MM.1S (cell line): ENCODE results near the gene FREM1.

Source experiments
- DNase-seq: peaks from one replicate; pipeline ENCODE4 v3.0.0-alpha.2; 2015
- H2AFZ ChIP-seq: fragments of 300-600 bp; sonication (generic); 2 replicates; pipeline ENCODE4 v1.6.0; 2016; ENCODE audit warnings: antibody characterized with exemption, low read length
- H3F3A ChIP-seq: fragments of 300-600 bp; sonication (generic); 2 replicates; pipeline ENCODE4 v1.6.1; 2016; ENCODE audit warnings: mild to moderate bottlenecking, antibody characterized with exemption, low read length, moderate library complexity, mixed read lengths; ENCODE audit not compliant: insufficient read depth
- H3K27ac ChIP-seq: fragments of 300-600 bp; sonication (generic); 2 replicates; pipeline ENCODE4 v1.5.1; 2016; ENCODE audit warnings: mild to moderate bottlenecking, low read length
- H3K27me3 ChIP-seq: fragments of 300-600 bp; sonication (generic); replicated peaks from 2 replicates; pipeline ENCODE4 v1.6.0; 2016; ENCODE audit warnings: low read length; ENCODE audit not compliant: insufficient read depth
- H3K36me3 ChIP-seq: fragments of 300-600 bp; sonication (generic); replicated peaks from 2 replicates; pipeline ENCODE4 v1.6.1; 2016; ENCODE audit warnings: mild to moderate bottlenecking, low read length, mixed read lengths; ENCODE audit not compliant: insufficient read depth
- H3K4me1 ChIP-seq: fragments of 300-600 bp; sonication (generic); 2 replicates; pipeline ENCODE4 v1.6.1; 2016; ENCODE audit warnings: low read length, mixed read lengths
- H3K4me2 ChIP-seq: fragments of 300-600 bp; sonication (generic); 2 replicates; pipeline ENCODE4 v1.6.0; 2016; ENCODE audit warnings: low read depth, low read length
- H3K4me3 ChIP-seq: fragments of 300-600 bp; sonication (generic); 2 replicates; pipeline ENCODE4 v1.5.1; 2016; ENCODE audit warnings: low read length, mixed read lengths
- H3K79me2 ChIP-seq: fragments of 300-600 bp; sonication (generic); 2 replicates; pipeline ENCODE4 v1.6.1; 2016; ENCODE audit warnings: mixed run types, low read length, mixed read lengths
- H3K9ac ChIP-seq: fragments of 300-600 bp; sonication (generic); 2 replicates; pipeline ENCODE4 v1.6.1; 2016; ENCODE audit warnings: low read length, mixed read lengths
- H3K9me2 ChIP-seq: fragments of 300-600 bp; sonication (generic); replicated peaks from 2 replicates; pipeline ENCODE4 v1.6.1; 2016; ENCODE audit warnings: mild to moderate bottlenecking, low read length, mixed read lengths; ENCODE audit not compliant: insufficient read depth
- H3K9me3 ChIP-seq: fragments of 300-600 bp; sonication (generic); replicated peaks from 2 replicates; pipeline ENCODE4 v1.6.1; 2016; ENCODE audit warnings: mild to moderate bottlenecking, low read length, mixed read lengths; ENCODE audit not compliant: insufficient read depth
- H4K20me1 ChIP-seq: fragments of 300-600 bp; sonication (generic); 2 replicates; pipeline ENCODE4 v1.6.1; 2016; ENCODE audit warnings: mild to moderate bottlenecking, low read length, moderate library complexity, mixed read lengths; ENCODE audit not compliant: insufficient read depth
- EZH2 ChIP-seq: fragments of 300-600 bp; sonication (generic); optimal IDR thresholded peaks from 2 replicates; pipeline ENCODE3; 2017; ENCODE audit warnings: low read depth, mild to moderate bottlenecking, antibody characterized with exemption, low read length, mixed read lengths
- EZH2phosphoT487 ChIP-seq: fragments of 300-600 bp; sonication (generic); IDR thresholded peaks from 2 replicates; pipeline ENCODE4 v1.6.1; 2018; ENCODE audit warnings: antibody characterized with exemption, low read length
- TF ChIP-seq, protein P1 (sequence below): fragments of 300-600 bp; sonication (generic); IDR thresholded peaks from 2 replicates; pipeline ENCODE4 v1.5.1; 2016; ENCODE audit warnings: antibody characterized with exemption, low read length, mixed read lengths

FREM1 gene

DNA sequence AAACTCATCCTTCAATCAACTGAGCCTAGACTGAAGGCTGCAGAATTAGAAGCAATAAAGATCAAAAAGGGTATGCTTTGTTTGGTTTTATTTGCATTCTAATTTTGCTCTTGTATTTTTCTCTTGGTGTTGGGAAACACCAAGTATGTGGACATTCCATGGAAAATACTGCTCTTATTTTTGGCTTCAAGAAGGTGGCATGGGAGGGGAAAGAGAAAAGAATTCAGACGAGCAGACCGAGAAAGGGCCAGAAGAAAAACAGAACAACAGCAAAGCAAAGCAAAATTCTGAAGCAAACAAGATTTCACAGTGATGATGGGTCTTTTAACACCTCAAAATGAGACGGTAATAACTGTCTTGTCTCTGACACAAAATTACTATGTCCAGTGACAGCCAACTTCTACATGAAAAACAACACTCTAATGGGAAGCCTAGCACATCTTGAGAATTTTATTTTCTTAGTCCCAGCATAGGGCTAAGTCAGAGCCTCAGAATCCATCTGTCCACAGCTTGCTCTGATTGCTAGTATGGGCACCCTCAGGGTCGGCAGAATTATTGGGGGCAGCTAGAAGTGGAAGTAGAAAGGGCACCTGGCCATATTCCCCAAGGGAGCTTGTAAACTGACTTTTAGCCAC is 26.8 kb downstream of the FREM1 start:
- no peaks in the 10 kb centered on the region for H3K9me3 ChIP-seq
- H3F3A ChIP-seq, result no peaks in the 10 kb centered on the region
- H3K4me1 ChIP-seq, result no peaks in the 10 kb centered on the region
- TF ChIP-seq EZH2phosphoT487 (no peak), EZH2 (no peak)
- TF ChIP-seq, protein P1, sequence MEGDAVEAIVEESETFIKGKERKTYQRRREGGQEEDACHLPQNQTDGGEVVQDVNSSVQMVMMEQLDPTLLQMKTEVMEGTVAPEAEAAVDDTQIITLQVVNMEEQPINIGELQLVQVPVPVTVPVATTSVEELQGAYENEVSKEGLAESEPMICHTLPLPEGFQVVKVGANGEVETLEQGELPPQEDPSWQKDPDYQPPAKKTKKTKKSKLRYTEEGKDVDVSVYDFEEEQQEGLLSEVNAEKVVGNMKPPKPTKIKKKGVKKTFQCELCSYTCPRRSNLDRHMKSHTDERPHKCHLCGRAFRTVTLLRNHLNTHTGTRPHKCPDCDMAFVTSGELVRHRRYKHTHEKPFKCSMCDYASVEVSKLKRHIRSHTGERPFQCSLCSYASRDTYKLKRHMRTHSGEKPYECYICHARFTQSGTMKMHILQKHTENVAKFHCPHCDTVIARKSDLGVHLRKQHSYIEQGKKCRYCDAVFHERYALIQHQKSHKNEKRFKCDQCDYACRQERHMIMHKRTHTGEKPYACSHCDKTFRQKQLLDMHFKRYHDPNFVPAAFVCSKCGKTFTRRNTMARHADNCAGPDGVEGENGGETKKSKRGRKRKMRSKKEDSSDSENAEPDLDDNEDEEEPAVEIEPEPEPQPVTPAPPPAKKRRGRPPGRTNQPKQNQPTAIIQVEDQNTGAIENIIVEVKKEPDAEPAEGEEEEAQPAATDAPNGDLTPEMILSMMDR, result no peak
- H3K9ac ChIP-seq, result no peak overlapping the region
- no peaks in the 10 kb centered on the region for H4K20me1 ChIP-seq
- no peak overlapping the region for H2AFZ ChIP-seq
- no peaks in the 10 kb centered on the region for H3K27me3 ChIP-seq
- H3K79me2 ChIP-seq, result no peaks in the 10 kb centered on the region
- H3K4me2 ChIP-seq, result no peak overlapping the region
- no peak for DNase-seq
- H3K9me2 ChIP-seq, result no peaks in the 10 kb centered on the region
- no peak overlapping the region for H3K27ac ChIP-seq
- H3K4me3 ChIP-seq, result no peak overlapping the region
- no peaks in the 10 kb centered on the region for H3K36me3 ChIP-seq

DNA sequence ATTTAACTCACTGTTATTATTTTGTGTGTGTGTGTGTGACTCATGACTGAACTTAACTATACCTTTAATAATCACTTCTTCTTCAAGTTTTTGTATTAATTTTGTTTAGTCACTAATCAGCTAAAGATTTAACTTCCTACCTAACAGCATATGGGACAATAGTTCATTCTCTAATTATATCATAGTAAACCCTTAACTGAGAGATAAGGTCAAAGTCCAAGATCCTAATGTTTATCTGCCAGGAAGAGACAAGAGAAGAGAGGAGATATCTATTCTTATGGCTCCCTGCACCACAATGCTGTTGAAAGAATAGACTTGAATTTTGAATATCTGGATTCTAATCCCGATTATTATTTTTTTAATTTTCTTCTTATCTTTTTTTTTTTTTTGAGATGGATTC is 28.1 kb downstream of the FREM1 start:
- H3K4me2 ChIP-seq, result no peak overlapping the region

DNA sequence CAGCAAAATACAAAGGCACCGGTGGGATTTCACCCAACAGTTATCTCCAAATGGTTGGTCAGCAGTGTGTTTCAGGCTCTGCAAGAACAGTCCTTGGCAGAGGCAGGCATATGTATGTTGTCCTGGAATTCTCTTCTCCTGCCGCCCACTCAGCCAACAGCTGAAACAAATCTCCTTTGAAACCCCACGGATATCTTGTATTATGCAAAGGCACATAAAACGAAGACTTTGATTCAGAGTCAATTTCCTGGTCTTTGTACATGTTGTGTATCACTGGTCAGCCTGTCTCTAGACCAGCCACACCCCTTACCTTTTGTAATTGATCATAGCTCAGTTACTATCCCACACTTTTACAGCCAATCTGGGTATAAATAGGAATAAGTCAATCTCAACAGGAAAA is 29.2 kb downstream of the FREM1 start:
- Histone ChIP-seq H3K27me3 (no peaks in the 10 kb centered on the region), H3K9me2 (no peaks in the 10 kb centered on the region), H3K27ac (no peak overlapping the region), H3K36me3 (no peaks in the 10 kb centered on the region), H3K4me1 (no peaks in the 10 kb centered on the region), H3F3A (no peaks in the 10 kb centered on the region), H3K9me3 (no peaks in the 10 kb centered on the region), H2AFZ (no peak overlapping the region), H3K9ac (no peak overlapping the region), H4K20me1 (no peaks in the 10 kb centered on the region), H3K4me2 (no peak overlapping the region), H3K79me2 (no peaks in the 10 kb centered on the region), H3K4me3 (no peak overlapping the region)
- no peak for DNase-seq
- TF ChIP-seq EZH2phosphoT487, result no peak
- TF ChIP-seq EZH2, result no peak
- TF ChIP-seq, protein P1, result no peak

More for the DNA sequence above, 28.1 kb downstream of the FREM1 start:
- Histone ChIP-seq H3K9me3 (no peaks in the 10 kb centered on the region), H3K36me3 (no peaks in the 10 kb centered on the region), H3K79me2 (no peaks in the 10 kb centered on the region), H3K4me3 (no peak overlapping the region), H3K4me1 (no peaks in the 10 kb centered on the region), H3K9me2 (no peaks in the 10 kb centered on the region), H2AFZ (no peak overlapping the region), H3K27me3 (no peaks in the 10 kb centered on the region), H3F3A (no peaks in the 10 kb centered on the region), H3K27ac (no peak overlapping the region), H3K9ac (no peak overlapping the region), H4K20me1 (no peaks in the 10 kb centered on the region)
- no peak for TF ChIP-seq EZH2
- no peak for TF ChIP-seq EZH2phosphoT487
- TF ChIP-seq, protein P1, result no peak
- no peak for DNase-seq
